MCF 10A (cell line): ENCODE data around the gene ZNF223. TPM values are rescaled to one million over a fixed set of nuclear protein-coding genes. Genes with fewer than 3 reads are reported as not detected.

Experiments
- Bru-seq: library from RNA; stranded (reverse); fragments of 400-500 nt; gene quantifications from one replicate; lab custom pipeline; 2021; lab: Mats Ljungman, UMichigan
- BruChase-seq, 2 experiments: library from RNA; stranded (reverse); fragments of 400-500 nt; gene quantifications; one replicate each; lab custom pipeline; 2021; lab: Mats Ljungman, UMichigan
- BruUV-seq: library from RNA; stranded (reverse); fragments of 400-500 nt; replicated peaks from 2 replicates; lab custom pipeline; 2021; lab: Mats Ljungman, UMichigan
- CTCF ChIA-PET: fragments of 300-600 bp; sonication (Branson Sonifier 250); formaldehyde crosslinking; extraction: SDS; loops from one replicate; lab custom pipeline; 2021; ENCODE audit warnings: antibody characterized with exemption, inconsistent platforms; lab: Yijun Ruan, JAX
- POLR2A ChIA-PET: fragments of 300-600, 350-650 bp; sonication (Branson Sonifier 250); formaldehyde crosslinking; extraction: SDS; loops from one replicate; lab custom pipeline; 2020; ENCODE audit warnings: antibody characterized with exemption, inconsistent platforms; lab: Yijun Ruan, JAX
- DNase-seq: peaks from one replicate; pipeline ENCODE4 v3.0.0-alpha.2; 2018; ENCODE audit not compliant: unreplicated experiment
- H3K27ac Mint-ChIP-seq: one replicate; pipeline ENCODE4 v1.8.0; 2022; ENCODE audit warnings: mild to moderate bottlenecking, low read depth, mixed read lengths; ENCODE audit not compliant: unreplicated experiment
- H3K27me3 Mint-ChIP-seq: one replicate; pipeline ENCODE4 v1.8.0; 2022; ENCODE audit warnings: mixed read lengths; ENCODE audit not compliant: insufficient read depth, unreplicated experiment
- H3K36me3 Mint-ChIP-seq: one replicate; pipeline ENCODE4 v1.8.0; 2022; ENCODE audit warnings: mild to moderate bottlenecking, moderate library complexity, mixed read lengths; ENCODE audit not compliant: insufficient read depth, unreplicated experiment
- H3K4me1 Mint-ChIP-seq: one replicate; pipeline ENCODE4 v1.8.0; 2022; ENCODE audit warnings: mixed read lengths; ENCODE audit not compliant: insufficient read depth, unreplicated experiment
- H3K4me3 Mint-ChIP-seq: one replicate; pipeline ENCODE4 v1.8.0; 2022; ENCODE audit warnings: mild to moderate bottlenecking, moderate library complexity, mixed read lengths; ENCODE audit not compliant: unreplicated experiment
- H3K9me3 Mint-ChIP-seq: one replicate; pipeline ENCODE4 v1.8.0; 2022; ENCODE audit warnings: mixed read lengths; ENCODE audit not compliant: unreplicated experiment
- CTCF ChIP-seq: fragments of 200-600 bp; IDR thresholded peaks from one replicate; pipeline ENCODE4 v1.8.0; 2022; ENCODE audit warnings: antibody characterized with exemption, mild to moderate bottlenecking; ENCODE audit not compliant: unreplicated experiment
- intact Hi-C: fragments of 100-400 bp; cut with micrococcal nuclease; formaldehyde crosslinking; loops from 2 replicates; pipeline ENCODE4 v1.14.1; 2022
- long read RNA-seq: library from polyadenylated mRNA; stranded (forward); transcript quantifications from one replicate; pipeline ENCODE4 v2.0.0, GENCODE V29; 2022
- total RNA-seq: library from RNA; stranded (reverse); gene quantifications from 2 replicates; pipeline ENCODE4 v1.2.3, GENCODE V29; 2022

ZNF223 gene
- total RNA-seq (0.56 and 0.59 TPM in 2 replicates), Bru-seq, nascent RNA (percentile 37 among the genes with signal in this experiment), BruChase-seq, experiment 1, labeled RNA remaining after a 6-hour chase (percentile 35 among the genes with signal in this experiment), BruChase-seq, experiment 2, labeled RNA remaining after a 2-hour chase (percentile 56 among the genes with signal in this experiment)
- long read RNA-seq, partial matches to known transcripts: 0 of 1 reads
- long read RNA-seq, other reads (novel, unspliced or antisense): 1 of 1 reads

DNA sequence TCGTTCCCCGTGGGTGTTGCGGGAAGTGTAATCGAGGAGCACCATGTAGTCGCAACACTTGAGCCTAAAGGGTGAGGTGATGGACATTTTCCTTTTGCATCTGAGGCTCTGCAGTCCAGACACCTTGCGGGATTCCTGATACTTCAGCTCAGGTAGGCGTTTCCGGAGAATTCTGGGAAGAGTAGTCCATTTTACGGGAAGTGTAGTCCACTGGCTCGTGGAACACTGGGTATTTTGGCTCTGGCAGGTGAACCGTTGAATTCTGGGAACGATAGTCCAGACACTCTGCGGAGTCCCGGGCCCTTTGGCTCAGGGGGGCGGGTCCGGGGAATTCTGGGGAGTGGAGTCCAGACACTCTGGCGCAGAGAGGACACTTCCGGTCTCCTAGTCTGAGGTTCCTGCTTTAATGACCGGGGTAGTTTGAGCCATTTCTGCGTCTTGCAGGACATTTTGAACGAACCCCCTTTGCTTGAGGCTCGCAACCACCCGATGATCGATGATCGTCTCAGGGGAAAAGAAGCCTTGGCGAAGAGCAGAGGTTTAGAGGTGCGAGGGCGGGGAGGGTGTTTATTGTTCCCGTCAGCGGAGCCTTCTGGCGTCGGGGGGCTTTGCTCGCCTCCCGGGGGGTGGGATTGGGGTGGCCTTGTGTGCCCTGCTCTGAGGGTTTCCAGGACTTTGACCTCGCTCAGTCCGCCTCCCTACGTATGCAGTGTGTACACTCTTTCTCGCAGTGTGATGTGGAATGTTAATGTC, at the start of gene ZNF223:
ZNF223 (plus strand) TSS at position 387 of the 753 bp plus-strand sequence. CDS start 3,141 bp downstream, outside the sequence.
- Mint-ChIP-seq H3K9me3 (peaks cover 36% of the 10 kb centered on the region), H3K27ac (peak within 1 kb of the TSS; percentile 76), H3K27me3 (no peaks in the 10 kb centered on the region), H3K36me3 (peaks cover 5% of the 10 kb centered on the region), H3K4me1 (no peaks in the 10 kb centered on the region), H3K4me3 (peak within 1 kb of the TSS; percentile 83)
- BruUV-seq: no TSS peak
- DNase-seq: peak; percentile 71
- TF ChIP-seq CTCF: no peak
- ChIA-PET CTCF (no interaction called here), POLR2A (interaction anchor here (0.6 to 1.7 kb wide), 8 partner anchors 9 to 116 kb away, joined by 3 to 5 read pairs (median 3); partner anchors contain the start of genes ZNF224, ZNF230 and ZNF45)
- intact Hi-C loops: no loop called here

GRCh38 chr19:44002212-44002565, 49.6 kb upstream of the ZNF223 start:
- no peaks in the 10 kb centered on the region for H3K27me3 Mint-ChIP-seq
- peaks cover 14% of the 10 kb centered on the region for H3K4me1 Mint-ChIP-seq
- no peak for TF ChIP-seq CTCF
- H3K9me3 Mint-ChIP-seq: peaks cover 15% of the 10 kb centered on the region
- POLR2A ChIA-PET: interaction anchor here (0.6 to 4.0 kb wide), 14 partner anchors 18 to 328 kb away, joined by 3 to 20 read pairs (median 4); partner anchors contain the start of genes ZNF155, ZNF221, ZNF222 and ZNF223
- no peak for DNase-seq
- peaks cover 8% of the 10 kb centered on the region for H3K36me3 Mint-ChIP-seq
- CTCF ChIA-PET: interaction anchor here (1.3 kb wide), 1 partner anchor 18 kb away, joined by 3 read pairs; no protein-coding TSS in a partner anchor
- H3K4me3 Mint-ChIP-seq: peak overlapping the region; percentile 84
- H3K27ac Mint-ChIP-seq: peak overlapping the region; percentile 90
- intact Hi-C loops: loop anchor here (1.0 to 5.0 kb wide), 5 partner anchors 51 to 211 kb away; partner anchors contain the start of genes ZNF221, ZNF224, ZNF225 and ZNF227
- TSS peak; percentile 83 for BruUV-seq

GRCh38 chr19:44002566-44003460, 49.0 kb upstream of the ZNF223 start, which contains the start of gene ZNF230:
Gene ZNF230, plus strand, starts transcription at chr19:44002957. Its CDS starts 4,122 bp downstream, at chr19:44007079.
- H3K4me3 Mint-ChIP-seq: peak within 1 kb of the TSS; percentile 84
- TF ChIP-seq CTCF: no peak
- peak within 1 kb of the TSS; percentile 90 for H3K27ac Mint-ChIP-seq
- peak; percentile 99 for DNase-seq
- H3K9me3 Mint-ChIP-seq: peaks cover 19% of the 10 kb centered on the region
- H3K36me3 Mint-ChIP-seq: peaks cover 8% of the 10 kb centered on the region
- no peaks in the 10 kb centered on the region for H3K27me3 Mint-ChIP-seq
- ChIA-PET CTCF (interaction anchor here (1.3 kb wide), 1 partner anchor 18 kb away, joined by 3 read pairs; no protein-coding TSS in a partner anchor), POLR2A (interaction anchor here (0.7 to 4.0 kb wide), 21 partner anchors 19 to 498 kb away, joined by 3 to 20 read pairs (median 5); partner anchors contain the start of genes ZNF155, ZNF180, ZNF221 and ZNF222)
- TSS peak; percentile 70 for BruUV-seq
- peaks cover 14% of the 10 kb centered on the region for H3K4me1 Mint-ChIP-seq
- intact Hi-C loops: loop anchor here (1.0 to 5.0 kb wide), 5 partner anchors 52 to 210 kb away; partner anchors contain the start of genes ZNF221, ZNF224, ZNF225 and ZNF227
